Ishikawa (cell line): Measurements from ENCODE around the gene REXO4.

Experiments
- CEBPB ChIP-seq: IDR thresholded peaks from 2 replicates; pipeline ENCODE4 v1.6.1; 2012
- CREB1 ChIP-seq: IDR thresholded peaks from 2 replicates; pipeline ENCODE4 v1.6.1; 2012; ENCODE audit warnings: low read depth
- EGR1 ChIP-seq: IDR thresholded peaks from 2 replicates; pipeline ENCODE4 v1.6.1; 2012
- EP300 ChIP-seq: IDR thresholded peaks from 2 replicates; pipeline ENCODE4 v1.6.1; 2012; ENCODE audit warnings: borderline replicate concordance
- FOXM1 ChIP-seq: IDR thresholded peaks from 2 replicates; pipeline ENCODE4 v1.6.1; 2012; ENCODE audit warnings: low read depth, borderline replicate concordance
- NFIC ChIP-seq: IDR thresholded peaks from 2 replicates; pipeline ENCODE4 v1.6.1; 2012
- RAD21 ChIP-seq: IDR thresholded peaks from 2 replicates; pipeline ENCODE4 v1.6.1; 2012; ENCODE audit warnings: low read depth
- TAF1 ChIP-seq: IDR thresholded peaks from 2 replicates; pipeline ENCODE4 v1.6.1; 2012; ENCODE audit warnings: low read depth, mild to moderate bottlenecking
- TCF12 ChIP-seq: IDR thresholded peaks from 2 replicates; pipeline ENCODE4 v1.6.1; 2012; ENCODE audit warnings: low read depth
- TEAD4 ChIP-seq: IDR thresholded peaks from 2 replicates; pipeline ENCODE4 v1.6.1; 2012
- YY1 ChIP-seq: IDR thresholded peaks from 2 replicates; pipeline ENCODE4 v1.6.1; 2012; ENCODE audit warnings: low read depth
- ZBTB7A ChIP-seq: IDR thresholded peaks from 2 replicates; pipeline ENCODE4 v1.6.1; 2012; ENCODE audit warnings: low read depth
- TF ChIP-seq, protein P1 (sequence below): IDR thresholded peaks from 2 replicates; pipeline ENCODE4 v1.6.1; 2012; ENCODE audit warnings: low read depth, mild to moderate bottlenecking
- TF ChIP-seq, protein P2 (sequence below): IDR thresholded peaks from 2 replicates; pipeline ENCODE4 v1.6.1; 2012
- TF ChIP-seq, protein P3 (sequence below): IDR thresholded peaks from 2 replicates; pipeline ENCODE4 v1.6.1; 2012

The REXO4 gene

DNA sequence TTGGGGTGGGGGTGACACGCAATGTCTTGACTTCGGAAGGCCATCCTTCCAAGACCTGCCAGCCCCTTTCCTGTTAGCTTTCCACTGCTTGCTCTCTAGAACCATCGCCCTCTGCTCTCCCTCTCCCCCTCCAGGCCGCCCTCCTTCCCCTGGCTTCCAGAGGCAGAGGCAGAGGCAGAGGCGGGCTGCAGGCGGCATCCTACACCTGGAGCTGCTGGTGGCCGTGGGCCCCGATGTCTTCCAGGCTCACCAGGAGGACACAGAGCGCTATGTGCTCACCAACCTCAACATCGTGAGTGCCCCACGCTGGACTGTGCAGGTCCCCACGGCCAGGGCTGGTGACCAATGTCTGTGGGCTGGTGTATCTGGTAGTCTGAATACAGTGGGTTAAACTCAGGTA, 6.4 kb upstream of the REXO4 start:
- no peak for TF ChIP-seq CEBPB
- TF ChIP-seq TEAD4 = no peak
- no peak for TF ChIP-seq FOXM1
- no peak for TF ChIP-seq CREB1
- TF ChIP-seq, protein P1, sequence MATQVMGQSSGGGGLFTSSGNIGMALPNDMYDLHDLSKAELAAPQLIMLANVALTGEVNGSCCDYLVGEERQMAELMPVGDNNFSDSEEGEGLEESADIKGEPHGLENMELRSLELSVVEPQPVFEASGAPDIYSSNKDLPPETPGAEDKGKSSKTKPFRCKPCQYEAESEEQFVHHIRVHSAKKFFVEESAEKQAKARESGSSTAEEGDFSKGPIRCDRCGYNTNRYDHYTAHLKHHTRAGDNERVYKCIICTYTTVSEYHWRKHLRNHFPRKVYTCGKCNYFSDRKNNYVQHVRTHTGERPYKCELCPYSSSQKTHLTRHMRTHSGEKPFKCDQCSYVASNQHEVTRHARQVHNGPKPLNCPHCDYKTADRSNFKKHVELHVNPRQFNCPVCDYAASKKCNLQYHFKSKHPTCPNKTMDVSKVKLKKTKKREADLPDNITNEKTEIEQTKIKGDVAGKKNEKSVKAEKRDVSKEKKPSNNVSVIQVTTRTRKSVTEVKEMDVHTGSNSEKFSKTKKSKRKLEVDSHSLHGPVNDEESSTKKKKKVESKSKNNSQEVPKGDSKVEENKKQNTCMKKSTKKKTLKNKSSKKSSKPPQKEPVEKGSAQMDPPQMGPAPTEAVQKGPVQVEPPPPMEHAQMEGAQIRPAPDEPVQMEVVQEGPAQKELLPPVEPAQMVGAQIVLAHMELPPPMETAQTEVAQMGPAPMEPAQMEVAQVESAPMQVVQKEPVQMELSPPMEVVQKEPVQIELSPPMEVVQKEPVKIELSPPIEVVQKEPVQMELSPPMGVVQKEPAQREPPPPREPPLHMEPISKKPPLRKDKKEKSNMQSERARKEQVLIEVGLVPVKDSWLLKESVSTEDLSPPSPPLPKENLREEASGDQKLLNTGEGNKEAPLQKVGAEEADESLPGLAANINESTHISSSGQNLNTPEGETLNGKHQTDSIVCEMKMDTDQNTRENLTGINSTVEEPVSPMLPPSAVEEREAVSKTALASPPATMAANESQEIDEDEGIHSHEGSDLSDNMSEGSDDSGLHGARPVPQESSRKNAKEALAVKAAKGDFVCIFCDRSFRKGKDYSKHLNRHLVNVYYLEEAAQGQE = no peak
- TF ChIP-seq, protein P2, sequence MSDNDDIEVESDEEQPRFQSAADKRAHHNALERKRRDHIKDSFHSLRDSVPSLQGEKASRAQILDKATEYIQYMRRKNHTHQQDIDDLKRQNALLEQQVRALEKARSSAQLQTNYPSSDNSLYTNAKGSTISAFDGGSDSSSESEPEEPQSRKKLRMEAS = no peak
- no peak for TF ChIP-seq ZBTB7A
- TF ChIP-seq, protein P3, sequence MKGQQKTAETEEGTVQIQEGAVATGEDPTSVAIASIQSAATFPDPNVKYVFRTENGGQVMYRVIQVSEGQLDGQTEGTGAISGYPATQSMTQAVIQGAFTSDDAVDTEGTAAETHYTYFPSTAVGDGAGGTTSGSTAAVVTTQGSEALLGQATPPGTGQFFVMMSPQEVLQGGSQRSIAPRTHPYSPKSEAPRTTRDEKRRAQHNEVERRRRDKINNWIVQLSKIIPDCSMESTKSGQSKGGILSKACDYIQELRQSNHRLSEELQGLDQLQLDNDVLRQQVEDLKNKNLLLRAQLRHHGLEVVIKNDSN = no peak
- no peak for TF ChIP-seq YY1
- TF ChIP-seq TCF12 = no peak
- TF ChIP-seq NFIC = no peak
- no peak for TF ChIP-seq RAD21
- no peak for TF ChIP-seq TAF1
- no peak for TF ChIP-seq EP300
- TF ChIP-seq EGR1 = no peak

DNA sequence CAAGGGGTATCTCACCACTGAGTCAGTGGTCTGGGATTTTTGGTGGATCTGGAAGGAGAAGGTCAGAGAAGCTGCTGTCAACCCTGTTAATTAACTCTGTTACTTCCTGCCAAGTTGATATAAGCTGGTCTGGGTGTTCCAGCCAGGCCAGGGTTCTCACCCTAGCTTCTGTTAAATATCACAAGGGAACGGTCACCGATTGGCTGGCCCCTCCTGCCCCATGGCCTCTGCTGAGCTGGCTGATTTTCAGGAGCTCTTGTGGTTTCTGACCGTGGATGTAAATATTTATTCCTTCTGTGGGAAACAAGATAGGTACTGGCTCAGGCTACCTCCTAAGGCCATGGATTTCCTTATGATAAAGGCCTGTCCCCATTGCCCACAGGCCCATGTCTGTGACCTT, 5.4 kb upstream of the REXO4 start:
- no peak for TF ChIP-seq EP300
- TF ChIP-seq TCF12 = no peak
- no peak for TF ChIP-seq YY1

DNA sequence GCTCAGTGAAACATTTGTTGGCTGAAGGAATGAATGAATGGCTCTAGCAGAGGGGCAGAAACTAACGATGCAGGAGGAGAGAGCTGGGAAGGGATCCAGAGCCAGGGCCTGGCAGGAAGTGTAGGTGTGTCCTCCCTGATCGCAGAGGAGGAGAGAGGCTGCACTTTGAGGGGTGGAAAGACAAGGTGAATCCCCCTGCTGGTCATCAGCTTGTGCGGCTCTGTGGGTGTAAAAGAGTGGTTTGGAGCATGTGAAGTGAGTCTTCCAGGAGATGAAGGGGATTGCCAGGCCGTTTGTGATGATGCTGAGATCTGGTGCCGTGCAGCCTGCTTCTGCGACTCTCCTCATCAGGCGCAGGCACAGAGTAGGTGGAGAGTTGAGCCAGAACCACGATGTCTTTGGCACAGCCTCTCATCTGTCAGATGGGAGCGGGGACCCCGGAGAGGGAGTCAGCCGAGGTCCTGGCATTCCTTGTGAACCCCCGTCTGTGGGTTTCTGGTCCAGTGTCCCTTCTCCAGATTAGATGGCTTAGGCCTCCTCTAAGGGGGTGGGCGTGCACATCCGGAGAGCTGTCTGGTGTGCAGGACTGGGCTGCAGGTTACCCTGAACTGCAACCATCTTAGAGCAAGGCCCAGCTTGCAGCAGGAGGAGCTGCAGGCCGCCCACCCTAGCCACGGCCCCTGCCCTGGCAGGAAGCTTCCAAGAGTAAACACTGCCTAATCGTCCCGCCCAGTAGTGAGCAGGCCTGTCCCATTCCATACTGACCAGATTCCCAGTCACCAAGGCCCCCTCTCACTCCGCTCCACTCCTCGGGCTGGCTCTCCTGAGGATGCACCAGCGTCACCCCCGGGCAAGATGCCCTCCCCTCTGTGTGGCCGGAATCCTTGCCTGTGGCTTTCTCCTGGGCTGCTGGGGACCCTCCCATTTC, 4.1 kb upstream of the REXO4 start, which contains the start of gene ADAMTS13:
Gene ADAMTS13 (plus strand): TSS at position 753 of the 928 bp plus-strand sequence. CDS start 77 bp downstream, at position 830.
- TF ChIP-seq EP300 (no peak), EGR1 (no peak), TEAD4 (no peak), TAF1 (no peak), CREB1 (no peak), FOXM1 (no peak), CEBPB (no peak), RAD21 (no peak), ZBTB7A (no peak), TCF12 (no peak), YY1 (no peak), NFIC (no peak)
- TF ChIP-seq, protein P2 = no peak
- TF ChIP-seq, protein P1 = no peak
- TF ChIP-seq, protein P3 = no peak

DNA sequence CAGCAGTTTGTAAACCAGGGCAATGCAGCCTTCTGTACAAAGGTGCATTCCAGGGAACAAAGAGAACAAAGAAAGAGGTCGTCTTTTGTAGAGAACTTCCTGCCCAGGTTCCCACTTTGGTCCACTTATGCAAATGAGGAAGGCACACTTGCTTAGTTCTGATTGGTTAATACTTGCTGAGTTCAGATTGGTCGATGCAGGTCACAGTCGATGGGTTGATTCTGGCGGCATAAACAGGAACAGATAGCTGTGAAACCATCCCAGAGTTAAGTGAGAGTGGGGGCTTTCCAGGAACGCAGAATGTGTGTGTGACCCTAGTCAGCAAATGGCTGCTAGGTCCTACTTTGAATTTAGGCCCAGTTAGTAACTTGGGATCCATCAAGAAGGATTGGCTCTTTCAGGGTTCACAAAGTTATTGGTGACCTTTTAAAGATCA, 2.6 kb upstream of the REXO4 start:
- TF ChIP-seq RAD21 (no peak), TCF12 (no peak), NFIC (no peak), FOXM1 (no peak), TEAD4 (no peak), CEBPB (no peak), CREB1 (no peak), TAF1 (no peak), EP300 (no peak), ZBTB7A (no peak), YY1 (no peak), EGR1 (no peak)
- TF ChIP-seq, protein P3 = no peak
- TF ChIP-seq, protein P2 = no peak
- TF ChIP-seq, protein P1 = no peak
